Smooth muscle cell (in vitro differentiated cells): ENCODE results near the gene UBTD1. TPM values are rescaled to one million over a fixed set of nuclear protein-coding genes. Genes with fewer than 3 reads are reported as not detected.
A peak's percentile ranks its signal among the peaks of the same experiment; 100 is the strongest.

Source experiments
- DNase-seq: peaks from one replicate; lab custom pipeline; 2025; ENCODE audit not compliant: unreplicated experiment; lab: John Stamatoyannopoulos, UW
- H2AFZ ChIP-seq: fragments of 200-600 bp; sonication (generic); 2 replicates; pipeline ENCODE4 v1.6.0; 2016; ENCODE audit warnings: antibody characterized with exemption, low read depth, mild to moderate bottlenecking
- H3F3A ChIP-seq: fragments of 200-600 bp; sonication (generic); 2 replicates; pipeline ENCODE4 v1.6.0; 2017; ENCODE audit warnings: antibody characterized with exemption, low read depth
- H3K27ac ChIP-seq: fragments of 200-600 bp; sonication (generic); 2 replicates; pipeline ENCODE4 v1.5.1; 2016; ENCODE audit warnings: low read depth, mild to moderate bottlenecking
- H3K27me3 ChIP-seq: fragments of 200-600 bp; sonication (generic); 2 replicates; pipeline ENCODE4 v1.6.1; 2016; ENCODE audit warnings: low read depth, mild to moderate bottlenecking
- H3K36me3 ChIP-seq: fragments of 200-600 bp; sonication (generic); 2 replicates; pipeline ENCODE4 v1.5.1; 2016; ENCODE audit warnings: low read depth
- H3K4me1 ChIP-seq: fragments of 200-600 bp; sonication (generic); 2 replicates; pipeline ENCODE4 v1.5.1; 2016; ENCODE audit warnings: low read depth
- H3K4me2 ChIP-seq: fragments of 200-600 bp; sonication (generic); 2 replicates; pipeline ENCODE4 v1.6.0; 2016; ENCODE audit warnings: mild to moderate bottlenecking
- H3K4me3 ChIP-seq: fragments of 200-600 bp; sonication (generic); 2 replicates; pipeline ENCODE4 v1.5.1; 2016; ENCODE audit warnings: mild to moderate bottlenecking
- H3K79me2 ChIP-seq: fragments of 200-600 bp; sonication (generic); 2 replicates; pipeline ENCODE4 v1.6.0; 2016; ENCODE audit warnings: low read depth, mild to moderate bottlenecking
- H3K9ac ChIP-seq: fragments of 200-600 bp; sonication (generic); 2 replicates; pipeline ENCODE4 v1.6.0; 2016; ENCODE audit warnings: low read depth
- H3K9me3 ChIP-seq: fragments of 200-600 bp; sonication (generic); replicated peaks from 2 replicates; pipeline ENCODE4 v1.5.1; 2016; ENCODE audit warnings: low read depth
- H4K20me1 ChIP-seq: fragments of 200-600 bp; sonication (generic); 2 replicates; pipeline ENCODE4 v1.6.0; 2016; ENCODE audit warnings: low read depth
- CTCF ChIP-seq: fragments of 200-600 bp; sonication (generic); IDR thresholded peaks from 2 replicates; pipeline ENCODE4 v1.5.1; 2017; ENCODE audit warnings: borderline replicate concordance, mild to moderate bottlenecking, antibody characterized with exemption; ENCODE audit not compliant: insufficient read depth, poor library complexity, severe bottlenecking
- WGBS: methylation state at CpG from one replicate; pipeline ENCODE4 v1.1.7; 2016; ENCODE audit warnings: low lambda C conversion rate; 5-methylcytosine and 5-hydroxymethylcytosine counted together
- polyA plus RNA-seq: library from polyadenylated mRNA; unstranded; fragments of >200 nt; fragmentation: Nextera tagmentation; extraction: Ambion mirVana; gene quantifications from 2 replicates; pipeline ENCODE4 v1.2.1, GENCODE V29; 2016
- total RNA-seq: library from RNA; depleted of rRNA; stranded (reverse); fragments of >200 nt; gene quantifications from 2 replicates; pipeline ENCODE4 v1.2.3, GENCODE V29; 2014

The UBTD1 gene
- total and polyA plus RNA-seq, 2 experiments from 2014 or later: 26.5 to 59.9 TPM

- Histone ChIP-seq H3K79me2 (peaks cover 86% of the 10 kb centered on the region), H3K4me2 (peak overlapping the region; percentile 41), H3K36me3 (no peaks in the 10 kb centered on the region), H3K27me3 (no peaks in the 10 kb centered on the region), H4K20me1 (peaks cover 78% of the 10 kb centered on the region), H3F3A (no peaks in the 10 kb centered on the region), H3K27ac (peak overlapping the region; percentile 47), H2AFZ (no peak overlapping the region), H3K9ac (peak overlapping the region; percentile 1), H3K9me3 (no peaks in the 10 kb centered on the region), H3K4me3 (no peak overlapping the region), H3K4me1 (peaks cover 29% of the 10 kb centered on the region)
- no peak for TF ChIP-seq CTCF
- DNase-seq: no peak
- 27% methylated on average over 7 of the region's 7 CpGs for WGBS
These were observed 3.7 kb upstream of the UBTD1 start for GRCh38 chr10:97494863-97495506.

- TF ChIP-seq CTCF: no peak
- Histone ChIP-seq H3K27me3 (no peaks in the 10 kb centered on the region), H2AFZ (peak overlapping the region; percentile 88), H3K9me3 (no peaks in the 10 kb centered on the region), H3K4me1 (peaks cover 29% of the 10 kb centered on the region), H3K4me2 (peak overlapping the region; percentile 88), H3K4me3 (peak overlapping the region; percentile 80), H3K9ac (peak overlapping the region; percentile 76), H3F3A (no peaks in the 10 kb centered on the region), H4K20me1 (peaks cover 78% of the 10 kb centered on the region), H3K36me3 (no peaks in the 10 kb centered on the region), H3K79me2 (peaks cover 86% of the 10 kb centered on the region), H3K27ac (peak overlapping the region; percentile 87)
- 1% methylated on average over 22 of the region's 22 CpGs for WGBS
- peak; percentile 33 for DNase-seq
These were observed 1.1 kb upstream of the UBTD1 start for GRCh38 chr10:97497572-97498075.

GRCh38 chr10:97498076-97498840, 466 bp upstream of the UBTD1 start, which contains the start of gene MMS19:
Gene MMS19, minus strand, starts transcription at chr10:97498422. Its CDS starts 38 bp downstream, at chr10:97498384.
- Histone ChIP-seq H3K27me3 (no peaks in the 10 kb centered on the region), H3F3A (no peaks in the 10 kb centered on the region), H3K79me2 (peaks cover 86% of the 10 kb centered on the region), H3K4me3 (peak within 1 kb of the TSS; percentile 80), H3K27ac (peak within 1 kb of the TSS; percentile 87), H3K9me3 (no peaks in the 10 kb centered on the region), H4K20me1 (peaks cover 78% of the 10 kb centered on the region), H3K4me1 (peaks cover 29% of the 10 kb centered on the region), H2AFZ (peak within 1 kb of the TSS; percentile 90), H3K36me3 (no peaks in the 10 kb centered on the region), H3K4me2 (peak within 1 kb of the TSS; percentile 88), H3K9ac (peak within 1 kb of the TSS; percentile 76)
- no peak for TF ChIP-seq CTCF
- peak; percentile 99 for DNase-seq
- WGBS: 2% methylated on average over 40 of the region's 73 CpGs
